Lung (tissue), 12 donors: Measurements from ENCODE around the gene ZNF282. TPM values are rescaled to one million over a fixed set of nuclear protein-coding genes. Genes with fewer than 3 reads are reported as not detected.

Source experiments
- ATAC-seq: fragments of 200-7000 bp; cut with Tn5 transposase; one replicate; pipeline ENCODE4 v1.9.1; 2020; ENCODE audit warnings: moderate number of reproducible peaks; ENCODE audit not compliant: insufficient read depth, low FRiP score
- DNase-seq, 3 donors: peaks; one replicate each; pipeline ENCODE4 v3.0.0-alpha.2; 2013 to 2017
- H3K27ac ChIP-seq, 2 donors: one replicate each; pipeline ENCODE4 v1.5.1; 2013; ENCODE audit warnings: mild to moderate bottlenecking in 2 of 2, moderate library complexity in 2 of 2, control low read depth in 1 of 2, inconsistent platforms in 1 of 2, low read depth in 1 of 2, low read length in 1 of 2
- H3K27me3 ChIP-seq, 3 donors: one replicate each; pipeline ENCODE4 v1.5.1; 2013; ENCODE audit warnings: low read length in 2 of 3; ENCODE audit not compliant: control insufficient read depth in 3 of 3, insufficient read depth in 3 of 3
- H3K36me3 ChIP-seq, 4 donors: one replicate each; pipeline ENCODE4 v1.5.1; 2013; ENCODE audit warnings: low read length in 4 of 4, mild to moderate bottlenecking in 1 of 4, moderate library complexity in 1 of 4; ENCODE audit not compliant: control insufficient read depth in 4 of 4, insufficient read depth in 4 of 4
- H3K4me1 ChIP-seq, 5 donors: one replicate each; pipeline ENCODE4 v1.5.1; 2013; ENCODE audit warnings: low read length in 5 of 5, mild to moderate bottlenecking in 2 of 5, moderate library complexity in 1 of 5; ENCODE audit not compliant: control insufficient read depth in 5 of 5, insufficient read depth in 5 of 5
- H3K4me3 ChIP-seq: one replicate; pipeline ENCODE4 v1.5.1; 2013; ENCODE audit warnings: mild to moderate bottlenecking, control low read depth, moderate library complexity
- H3K9ac ChIP-seq, 2 donors: one replicate each; pipeline ENCODE4 v1.5.1; 2013; ENCODE audit warnings: low read length in 2 of 2, control low read depth in 1 of 2; ENCODE audit not compliant: insufficient read depth in 1 of 2
- H3K9me3 ChIP-seq, 4 donors: one replicate each; pipeline ENCODE4 v1.5.1; 2013; ENCODE audit warnings: low read length in 3 of 4, mild to moderate bottlenecking in 1 of 4, moderate library complexity in 1 of 4; ENCODE audit not compliant: control insufficient read depth in 4 of 4, insufficient read depth in 3 of 4
- CTCF ChIP-seq: IDR thresholded peaks from 2 replicates; pipeline ENCODE4 v1.5.1; 2012; ENCODE audit warnings: mild to moderate bottlenecking; ENCODE audit errors: control extremely low read depth, extremely low read depth
- WGBS, 2 donors: extraction: QIAGEN DNeasy Blood & Tissue Kit; methylation state at CpG; one replicate each; pipeline ENCODE4 v1.1.7; 2013; 5-methylcytosine and 5-hydroxymethylcytosine counted together
- polyA plus RNA-seq, 2 donors: library from polyadenylated mRNA; stranded (reverse); fragments of 200-250 nt; gene quantifications; one replicate each; pipeline ENCODE4 v1.2.1, GENCODE V29; 2013
- total RNA-seq, 2 donors: library from RNA; depleted of rRNA in 1 of 2; stranded (reverse); fragments of >200 nt in 1 of 2; gene quantifications; one replicate each; pipeline ENCODE4 v1.2.1, GENCODE V29; 2014 to 2021
- donor health status: control.
- donor health status: control.
- donor health status: Bipolar disorder and iron deficiency.
- donor health status: healthy.
- donor health status: DM: yes; HTN: yes; CAD: no.

ZNF282 gene
- total and polyA plus RNA-seq, 4 donors = 8.7 to 35.8 (median 17.9) TPM

GRCh38 chr7:149202831-149203231 lies 7.5 kb downstream of the ZNF282 start:
- H3K36me3 ChIP-seq = peaks cover 20 to 47% (median 46%) of the 10 kb centered on the region in 4 donors
- H3K9ac ChIP-seq = no peak overlapping the region
- H3K4me1 ChIP-seq = peaks cover 0 to 7% (median 3%) of the 10 kb centered on the region in 5 donors
- WGBS, 2 donors = 73 to 87% methylated on average over 6 of the region's 6 CpGs
- H3K27me3 ChIP-seq = no peaks in the 10 kb centered on the region
- H3K9me3 ChIP-seq = peaks cover 0 to 3% (median 0%) of the 10 kb centered on the region in 4 donors
- no peak overlapping the region for H3K4me3 ChIP-seq
- peak; percentile 77 for ATAC-seq
- TF ChIP-seq CTCF = no peak
- peak in 2 of 3 donors; percentile 22 to 41 for DNase-seq
- peak overlapping the region; percentile 63 to 74 for H3K27ac ChIP-seq

- no peak for TF ChIP-seq CTCF
- WGBS, 2 donors = 67 to 82% methylated on average over 18 of the region's 18 CpGs
- peak; percentile 36 to 72 (median 40) for DNase-seq
Measured at GRCh38 chr7:149205690-149206381, 10.5 kb downstream of the ZNF282 start.

GRCh38 chr7:149207324-149208035 lies 12.1 kb downstream of the ZNF282 start:
- H3K4me1 ChIP-seq = peaks cover 0 to 7% (median 0%) of the 10 kb centered on the region in 5 donors
- no peak overlapping the region for H3K27ac ChIP-seq
- no peak overlapping the region for H3K4me3 ChIP-seq
- H3K9ac ChIP-seq = no peak overlapping the region
- DNase-seq (no peak), ATAC-seq (no peak)
- H3K36me3 ChIP-seq = peaks cover 29 to 52% (median 41%) of the 10 kb centered on the region in 4 donors
- WGBS, 2 donors = 91 to 92% methylated on average over 35 of the region's 35 CpGs
- H3K9me3 ChIP-seq = no peaks in the 10 kb centered on the region
- H3K27me3 ChIP-seq = no peaks in the 10 kb centered on the region
- no peak for TF ChIP-seq CTCF

More at GRCh38 chr7:149205690-149206381, 10.5 kb downstream of the ZNF282 start:
- Histone ChIP-seq H3K9ac (peak overlapping the region in 1 of 2 donors; percentile 39), H3K4me3 (no peak overlapping the region), H3K9me3 (no peaks in the 10 kb centered on the region), H3K27ac (no peak overlapping the region), H3K36me3 (peaks cover 24 to 45% (median 38%) of the 10 kb centered on the region in 4 donors), H3K27me3 (no peaks in the 10 kb centered on the region), H3K4me1 (peaks cover 0 to 7% (median 0%) of the 10 kb centered on the region in 5 donors)
- ATAC-seq = peak; percentile 13
